Activated CD8-positive, alpha-beta memory T cell treated with anti-CD3 and anti-CD28 coated beads, Interleukin-2, amount 50 U/mL, for 1 hour (primary cell): ENCODE measurements around the gene BTBD16.
A peak's percentile ranks its signal among the peaks of the same experiment; 100 is the strongest.

Experiments
- DNase-seq: peaks from one replicate; pipeline ENCODE4 v3.0.0-alpha.2; 2020; ENCODE audit errors: extremely low read depth

The BTBD16 gene

GRCh38 chr10:122294511-122295450 lies 23.7 kb downstream of the BTBD16 start:
- DNase-seq: no peak

- no peak for DNase-seq
Measured at GRCh38 chr10:122295451-122295809, 24.3 kb downstream of the BTBD16 start.

GRCh38 chr10:122296363-122297120 lies 25.4 kb downstream of the BTBD16 start:
- no peak for DNase-seq

GRCh38 chr10:122297583-122297982 lies 26.5 kb downstream of the BTBD16 start:
- DNase-seq: no peak

- DNase-seq: no peak
Measured at GRCh38 chr10:122298206-122298597, 27.1 kb downstream of the BTBD16 start.

- peak; percentile 21 for DNase-seq
Measured at GRCh38 chr10:122298598-122299301, 27.7 kb downstream of the BTBD16 start.

GRCh38 chr10:122299423-122300075 lies 28.5 kb downstream of the BTBD16 start:
- no peak for DNase-seq

GRCh38 chr10:122301055-122301810 lies 30.1 kb downstream of the BTBD16 start:
- no peak for DNase-seq

GRCh38 chr10:122301811-122302115 lies 30.7 kb downstream of the BTBD16 start:
- no peak for DNase-seq

GRCh38 chr10:122302315-122302714 lies 31.2 kb downstream of the BTBD16 start:
- no peak for DNase-seq

- DNase-seq: no peak
Measured at GRCh38 chr10:122303271-122304053, 32.4 kb downstream of the BTBD16 start.

- DNase-seq: no peak
Measured at GRCh38 chr10:122304054-122304579, 33.0 kb downstream of the BTBD16 start.

- no peak for DNase-seq
Measured at GRCh38 chr10:122306282-122306681, 35.2 kb downstream of the BTBD16 start.

GRCh38 chr10:122306744-122307143 lies 35.6 kb downstream of the BTBD16 start:
- no peak for DNase-seq

- DNase-seq: no peak
Measured at GRCh38 chr10:122307669-122308416, 36.7 kb downstream of the BTBD16 start.

- DNase-seq: no peak
Measured at GRCh38 chr10:122308417-122309141, 37.5 kb downstream of the BTBD16 start.

- no peak for DNase-seq
Measured at GRCh38 chr10:122310311-122311050, 39.4 kb downstream of the BTBD16 start.

GRCh38 chr10:122311051-122311410 lies 39.9 kb downstream of the BTBD16 start:
- no peak for DNase-seq
